Activated naive CD4-positive, alpha-beta T cell (primary cell): ENCODE data around the gene RHBDL2.
"Not testable (repeated sequence)": the region's sequence is repeated elsewhere in the genome, so short reads cannot be mapped to it uniquely, and the experiment has no call there.

Experiments used
- DNase-seq, 4 experiments: peaks; one replicate each; lab custom pipeline; 2025; lab: John Stamatoyannopoulos, UW

The RHBDL2 gene

DNA sequence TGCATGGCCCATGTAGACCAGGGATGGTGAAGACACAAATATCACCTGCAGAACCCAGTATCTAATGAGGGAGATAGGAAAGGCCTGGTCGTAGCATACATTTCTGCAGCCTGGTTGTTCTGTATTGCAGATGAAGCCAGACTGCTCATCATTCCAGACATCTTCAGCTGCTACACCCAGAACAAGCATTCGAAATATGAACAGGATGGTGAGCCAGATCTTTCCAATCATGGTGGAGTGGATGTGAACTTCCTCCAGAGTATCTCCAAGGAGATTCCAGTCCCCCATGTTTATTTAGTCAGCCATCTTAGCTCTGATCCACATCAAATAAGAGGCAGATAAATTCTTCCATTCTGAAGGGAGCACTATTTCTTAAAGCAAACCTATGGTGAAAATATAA is 65.8 kb downstream of the RHBDL2 start:
- DNase-seq = no peak

DNA sequence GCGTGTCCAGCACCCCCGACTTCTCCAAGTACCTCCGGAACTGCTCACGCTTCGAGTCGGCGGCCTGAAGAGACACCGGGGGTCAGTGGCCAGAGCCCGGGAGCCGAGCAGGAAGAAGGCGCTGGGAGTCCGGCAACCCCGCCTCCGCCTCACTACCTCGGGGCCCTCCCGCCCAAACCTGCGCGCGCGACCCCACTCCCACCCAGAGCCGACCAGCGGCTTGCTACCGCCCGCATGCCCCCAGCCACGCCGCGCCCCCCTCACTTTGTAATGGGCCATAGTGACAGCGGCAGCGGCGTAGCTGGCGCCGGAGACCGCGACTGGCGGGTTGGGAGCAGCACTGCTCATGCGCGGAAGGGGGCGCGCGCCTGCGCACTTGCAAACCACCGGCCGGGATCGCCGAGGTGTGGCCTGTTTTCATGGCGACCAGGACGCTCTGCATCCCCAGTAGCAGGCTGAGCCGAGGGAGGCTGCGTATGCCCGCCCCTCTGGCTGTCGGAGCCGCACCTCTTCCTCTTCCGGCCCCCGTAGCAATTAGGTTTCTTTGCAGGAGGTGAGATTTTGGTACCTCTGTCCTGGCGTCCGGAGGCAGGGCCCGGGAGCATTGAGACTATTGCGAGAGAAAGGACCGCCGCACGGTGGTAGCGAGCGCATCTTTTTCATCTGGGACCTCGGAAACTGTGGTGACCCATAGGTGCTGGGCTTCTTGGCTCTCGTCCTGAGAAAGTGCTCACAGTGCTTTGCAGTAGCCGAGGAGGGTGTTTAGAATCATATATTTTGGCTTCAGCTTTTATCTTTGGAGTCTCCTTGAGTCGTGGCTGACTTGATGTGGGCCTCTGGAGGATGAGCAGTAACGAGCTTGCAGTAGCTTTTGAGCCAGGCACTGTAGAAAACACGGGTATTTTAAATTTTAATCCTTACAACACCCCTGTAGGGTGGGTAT is 68.3 kb downstream of the RHBDL2 start, which contains the start of gene MYCBP:
Gene MYCBP (minus strand): TSS at position 322 of the 943 bp plus-strand sequence. CDS start 43 bp downstream, at position 279.
- peak; percentile 91 to 94 (median 93) for DNase-seq

DNA sequence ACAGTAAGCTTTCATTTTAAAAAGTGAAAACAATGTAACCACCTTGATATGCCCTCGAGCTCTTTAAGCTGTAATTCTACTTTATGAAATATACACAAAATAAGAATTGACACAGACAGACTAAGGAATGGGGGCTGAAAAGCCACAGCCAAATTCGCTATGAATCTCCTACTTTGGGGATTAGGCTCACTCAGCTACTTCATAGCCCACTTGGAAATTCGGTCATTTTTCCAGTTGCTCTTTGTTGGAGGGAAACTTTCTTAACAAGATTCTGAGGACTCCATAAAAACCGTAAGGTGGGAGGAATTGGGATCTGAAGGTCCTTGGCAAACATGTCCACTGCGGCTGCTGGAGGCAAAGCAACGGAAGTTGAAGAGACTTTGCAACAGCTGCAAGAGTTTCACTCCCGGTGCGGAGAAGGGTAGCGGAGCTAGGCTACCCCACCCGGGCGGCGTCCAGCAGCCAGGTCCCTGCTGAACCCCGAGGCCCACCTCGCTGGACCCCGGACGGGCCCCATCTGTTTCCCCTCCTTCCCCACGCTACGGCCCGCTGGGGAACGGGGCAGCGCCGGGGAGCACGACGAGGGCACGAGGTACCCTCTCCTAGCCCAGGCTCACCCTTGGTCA is 69.1 kb downstream of the RHBDL2 start:
- peak in 2 of 4 experiments; percentile 29 to 33 for DNase-seq

DNA sequence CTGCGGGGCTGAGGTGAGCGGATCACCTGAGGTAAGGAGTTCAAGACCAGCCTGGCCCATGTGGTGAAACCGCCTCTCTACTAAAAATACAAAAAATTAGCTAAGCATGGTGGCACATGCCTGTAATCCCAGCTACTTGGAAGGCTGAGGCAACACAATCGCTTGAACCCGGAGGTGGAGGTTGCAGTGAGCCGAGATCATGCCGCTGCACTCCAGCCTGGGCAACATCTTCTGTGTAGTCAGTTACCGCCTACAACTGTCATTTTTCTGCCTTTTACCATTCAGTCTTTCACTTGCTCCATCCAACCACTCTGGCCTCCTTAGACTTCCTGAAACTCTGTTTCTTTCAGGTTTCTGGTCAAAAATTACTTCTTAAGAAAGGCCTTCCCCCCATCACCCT is 70.6 kb downstream of the RHBDL2 start:
- no peak for DNase-seq

DNA sequence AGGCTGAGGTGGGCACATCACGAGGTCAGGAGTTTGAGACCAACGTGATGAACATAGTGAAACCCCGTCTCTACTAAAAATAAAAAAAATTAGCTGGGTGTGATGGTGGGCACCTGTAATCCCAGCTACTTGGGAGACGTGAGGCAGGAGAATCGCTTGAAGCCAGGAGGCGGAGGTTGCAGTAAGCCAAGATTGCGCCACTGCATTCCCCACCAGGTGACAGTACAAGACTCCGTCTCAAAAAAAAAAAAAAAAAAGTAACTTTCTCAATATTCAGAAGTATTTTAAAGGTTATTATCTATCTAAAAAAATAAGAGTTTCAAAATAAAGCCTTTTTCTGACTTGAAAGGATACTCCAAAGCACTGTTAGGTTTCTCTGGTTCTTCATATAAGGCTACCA is 74.4 kb downstream of the RHBDL2 start:
- no peak for DNase-seq

DNA sequence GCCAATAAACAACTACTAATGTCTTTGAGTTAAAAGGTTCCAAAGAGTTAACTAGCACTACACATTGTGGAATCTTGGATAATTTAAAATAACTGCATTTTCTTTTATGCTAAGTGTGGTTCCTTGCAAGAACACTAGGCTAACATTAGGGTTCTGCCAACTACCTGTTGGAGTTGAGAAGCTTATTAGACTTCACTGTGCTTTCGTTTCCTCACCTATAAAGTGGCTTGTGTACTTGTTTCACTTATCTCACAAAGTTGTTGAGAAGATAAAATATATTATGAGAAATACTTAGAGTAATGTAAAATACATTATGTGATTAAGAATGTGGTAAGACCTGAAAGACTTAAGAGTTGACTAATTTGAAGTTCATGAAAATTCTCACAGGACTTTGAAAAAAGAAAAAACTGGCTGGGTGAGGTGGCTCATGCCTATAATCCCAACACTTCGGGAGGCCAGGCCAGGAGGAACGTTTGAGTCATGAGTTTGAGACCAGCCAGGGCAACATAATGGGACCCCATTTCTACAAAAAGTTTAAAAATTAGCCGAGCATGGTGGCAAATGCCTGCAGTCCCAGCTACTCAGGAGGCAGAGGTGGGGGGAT is 76.4 kb downstream of the RHBDL2 start:
- no peak for DNase-seq

DNA sequence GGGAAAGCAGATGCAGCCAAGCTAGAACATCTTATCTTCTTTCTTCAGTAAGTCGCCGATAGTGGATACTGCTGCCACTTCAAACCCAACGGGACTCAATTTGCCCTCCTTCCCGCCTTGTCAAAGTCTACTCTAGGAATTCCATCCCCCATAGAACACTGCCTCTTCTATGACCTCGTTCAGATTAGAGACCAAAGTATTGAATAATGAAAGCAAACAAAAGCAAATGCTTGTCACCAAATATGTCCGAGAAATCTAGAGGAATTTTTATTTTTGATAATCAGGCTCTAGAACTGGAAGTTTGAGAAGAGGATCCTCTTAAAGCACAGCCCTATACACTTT is 81.2 kb downstream of the RHBDL2 start:
- no peak for DNase-seq

DNA sequence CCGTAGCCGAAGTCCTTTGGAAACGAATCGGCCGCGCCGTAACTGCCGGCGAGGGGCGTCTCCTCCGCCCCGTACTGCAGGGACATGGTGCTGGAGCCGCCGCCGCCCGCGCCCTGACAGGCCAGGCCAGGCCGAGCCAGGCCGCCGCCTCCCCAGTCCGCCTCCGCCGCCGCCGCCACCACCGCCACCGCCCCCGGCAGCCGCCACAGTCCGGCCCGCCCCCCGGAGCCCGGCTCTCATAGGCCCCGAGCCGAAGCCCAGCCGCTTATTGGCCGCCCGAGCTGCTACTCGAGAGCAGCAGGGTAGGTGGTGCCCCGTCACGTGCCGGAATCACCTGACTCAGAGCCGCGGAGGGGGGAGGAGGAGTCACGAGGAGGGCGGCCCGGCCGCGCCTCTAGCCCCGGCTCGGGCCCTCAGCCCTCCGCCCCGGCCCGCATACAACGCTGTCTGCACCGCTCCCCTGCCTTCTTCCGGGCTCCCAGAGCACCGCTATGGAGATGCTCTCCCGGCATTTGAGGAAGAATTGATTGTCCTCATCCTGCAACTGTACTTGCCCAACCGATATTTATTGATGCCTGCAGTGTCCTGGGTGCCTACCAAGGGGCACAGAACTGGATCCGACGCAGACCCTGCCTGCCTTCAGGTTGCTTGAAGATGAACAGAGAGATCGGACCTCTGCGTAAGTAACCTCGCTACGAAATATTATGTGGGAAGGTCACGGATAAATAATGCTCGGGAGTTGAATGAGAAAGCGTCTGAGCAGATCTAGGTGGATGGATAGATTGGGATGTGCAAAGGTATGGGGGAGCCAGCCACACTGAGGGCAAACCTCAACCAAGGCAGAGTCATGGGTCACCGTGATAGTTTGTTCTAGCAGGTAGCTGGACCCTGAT is 81.8 kb downstream of the RHBDL2 start, which contains the start of gene RRAGC:
Gene RRAGC (minus strand): TSS at position 212 of the 893 bp plus-strand sequence. CDS start 126 bp downstream, at position 86.
- peak; percentile 94 to 97 (median 96) for DNase-seq

DNA sequence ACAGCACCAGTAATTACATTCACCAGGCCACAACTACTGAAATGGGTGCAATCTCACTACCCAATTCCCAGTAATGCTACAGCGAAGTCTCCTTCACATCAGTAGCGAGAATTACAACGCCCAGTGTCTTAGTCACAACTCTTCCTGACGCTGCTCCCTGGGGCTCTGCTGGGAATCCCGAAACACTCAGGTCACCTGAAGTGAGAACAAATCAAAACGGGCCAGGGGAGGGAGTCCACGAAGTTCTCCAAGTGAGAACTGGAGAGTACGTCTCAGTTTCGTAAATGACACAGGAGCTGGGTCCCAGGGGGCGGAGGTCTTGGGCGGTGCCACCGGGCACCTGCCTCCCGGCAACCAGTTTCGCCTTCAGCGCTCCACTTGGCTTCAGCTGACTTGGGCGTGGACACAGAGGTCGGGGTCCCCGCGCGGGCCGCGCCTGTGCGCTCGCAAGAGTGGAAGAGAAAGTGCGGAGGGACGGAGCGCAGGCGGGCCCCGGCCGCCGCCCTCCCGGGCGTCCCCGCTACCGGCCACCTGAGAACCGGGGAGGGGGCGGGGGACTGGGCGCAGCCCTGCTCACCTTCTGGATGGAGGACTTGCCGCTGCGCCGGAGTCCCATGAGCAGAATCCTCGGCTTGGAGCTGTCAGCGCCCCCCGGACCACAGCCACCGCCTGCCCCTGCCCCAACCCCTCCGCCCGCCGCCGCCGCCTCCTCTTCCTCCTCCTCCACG is 82.6 kb downstream of the RHBDL2 start:
- peak in 1 of 4 experiments; percentile 40 for DNase-seq

DNA sequence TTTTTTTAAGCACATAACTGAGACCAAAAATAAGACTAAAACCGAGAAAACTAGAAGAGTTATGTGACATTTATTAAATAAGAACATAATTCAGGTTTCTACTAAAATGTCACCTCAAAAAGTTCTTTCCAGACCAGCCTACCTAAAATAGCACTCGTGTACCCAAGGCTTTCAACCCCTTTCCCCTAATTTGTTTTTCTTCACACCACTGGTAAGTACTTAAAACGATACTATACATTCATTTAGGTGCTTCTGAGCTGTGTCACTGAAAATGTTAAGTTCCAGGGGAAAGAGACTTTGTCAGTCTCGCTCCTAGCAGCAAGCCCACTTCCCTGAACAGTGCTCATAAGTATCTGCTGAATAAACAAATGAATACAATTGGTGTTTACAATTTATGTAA is 88.8 kb downstream of the RHBDL2 start:
- no peak for DNase-seq

DNA sequence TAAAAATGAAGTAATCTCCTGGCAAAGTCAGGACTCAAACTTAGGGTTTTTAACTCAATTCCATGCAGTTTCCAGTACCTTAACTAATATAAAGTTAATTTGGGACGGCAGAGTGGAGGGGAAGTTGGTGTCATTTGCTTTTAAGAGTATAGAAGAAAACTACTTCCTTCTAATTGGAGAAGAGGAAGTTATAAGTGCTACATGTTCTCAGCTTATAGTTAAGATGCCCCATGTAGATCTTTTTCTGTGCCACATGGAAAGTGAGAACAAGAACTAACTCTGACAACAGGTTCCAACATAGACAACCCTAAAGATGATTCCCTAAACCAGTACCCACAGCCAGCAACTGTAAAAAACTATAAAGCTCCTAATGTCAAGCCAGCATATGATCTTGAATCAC is 93.6 kb downstream of the RHBDL2 start:
- no peak for DNase-seq

DNA sequence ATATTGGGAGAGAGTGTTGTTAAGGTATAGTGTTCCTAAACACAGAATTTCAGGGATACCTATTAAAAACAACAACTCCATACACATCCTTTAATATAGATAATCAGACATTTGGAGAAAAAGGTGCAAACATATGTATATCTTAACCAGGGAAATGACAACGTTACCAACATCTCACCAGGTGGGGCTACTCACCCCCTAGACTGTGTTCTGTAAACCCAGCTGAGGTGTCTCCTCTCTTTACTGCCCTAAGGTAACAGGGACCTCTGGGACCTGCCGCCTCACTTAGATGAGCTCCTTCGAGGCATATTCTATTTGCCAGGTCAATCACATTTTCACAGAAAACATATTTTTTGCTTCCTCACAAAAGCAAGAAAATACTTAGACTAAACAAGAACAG is 95.4 kb downstream of the RHBDL2 start:
- no peak for DNase-seq

DNA sequence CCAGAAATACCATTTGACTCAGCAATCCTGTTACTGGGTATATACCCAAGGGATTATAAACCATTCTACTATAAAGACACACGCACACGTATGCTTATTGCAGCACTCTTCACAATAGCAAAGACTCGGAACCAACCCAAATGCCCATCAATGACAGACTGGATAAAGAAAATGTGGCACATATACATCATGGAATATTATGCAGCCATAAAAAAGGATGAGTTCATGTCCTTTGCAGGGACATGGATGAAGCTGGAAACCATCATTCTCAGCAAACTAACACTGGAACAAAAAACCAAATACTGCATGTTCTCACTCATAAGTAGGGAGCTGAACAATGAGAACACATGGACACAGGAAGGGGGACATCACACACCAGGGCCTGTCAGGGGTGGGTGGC is 96.5 kb downstream of the RHBDL2 start:
- not testable (repeated sequence) for DNase-seq

DNA sequence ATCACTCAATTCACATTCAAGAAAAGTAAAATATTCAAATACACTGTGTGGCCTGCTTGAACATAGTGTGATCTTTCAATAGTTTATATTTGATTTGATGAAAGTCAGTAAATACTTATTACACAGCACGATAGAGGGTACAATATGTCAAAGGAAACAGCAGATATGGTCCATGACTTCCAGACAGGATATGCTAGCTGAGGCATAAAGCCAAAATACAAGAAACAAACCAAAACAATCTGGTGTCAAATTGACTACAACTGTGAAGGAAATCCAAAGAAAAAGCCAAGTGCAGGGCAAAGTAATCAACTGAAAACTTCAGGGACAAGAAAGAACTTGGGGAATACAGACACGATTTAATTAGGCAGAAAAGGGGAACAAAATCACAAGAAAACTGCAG is 101.3 kb downstream of the RHBDL2 start:
- DNase-seq = no peak

DNA sequence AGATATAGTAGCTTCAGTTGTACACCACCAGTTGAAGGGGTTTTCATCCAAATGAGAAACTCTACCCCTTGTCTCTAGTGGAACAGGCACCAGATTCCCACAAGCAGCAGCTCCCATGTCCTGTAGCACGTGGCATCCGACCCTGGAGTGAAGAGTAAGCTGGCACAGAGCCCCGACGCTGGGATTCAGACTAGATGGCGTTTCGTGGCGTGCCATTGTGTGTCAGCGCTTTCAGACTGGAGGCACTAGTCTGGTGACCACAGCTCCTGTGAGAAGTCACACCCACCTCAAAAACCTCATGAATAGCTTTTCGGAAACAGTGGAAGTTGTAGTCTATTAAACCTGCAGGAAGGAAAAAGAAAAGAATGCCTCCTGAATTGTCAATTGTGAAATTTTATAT is 102.3 kb downstream of the RHBDL2 start:
- no peak for DNase-seq

DNA sequence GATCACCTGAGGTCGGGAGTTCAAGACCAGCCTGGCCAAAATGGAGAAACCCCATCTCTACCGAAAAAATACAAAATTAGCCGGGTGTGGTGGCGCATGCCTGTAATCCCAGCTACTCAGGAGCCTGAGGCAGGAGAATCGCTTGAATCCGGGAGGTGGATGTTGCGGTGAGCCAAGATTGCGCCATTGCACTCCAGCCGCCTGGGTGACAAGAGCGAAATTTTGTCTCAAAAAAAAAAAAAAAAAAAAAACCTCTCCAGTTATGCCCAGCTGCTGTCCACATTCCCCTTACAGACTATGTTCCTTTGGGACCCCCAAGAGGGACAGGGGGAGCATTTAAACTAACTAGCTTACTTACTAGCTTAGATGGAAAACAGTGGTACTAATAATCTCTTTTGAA is 105.3 kb downstream of the RHBDL2 start:
- not testable (repeated sequence) for DNase-seq
